Limb (tissue), 2 donors: Measurements from ENCODE around the gene KCNJ12.
"Not testable (repeated sequence)": the region's sequence is repeated elsewhere in the genome, so short reads cannot be mapped to it uniquely, and the experiment has no call there.

Experiments
- DNase-seq, 2 donors: peaks; one replicate each; pipeline ENCODE4 v3.0.0-alpha.2; 2016; ENCODE audit errors: extremely low spot score in 2 of 2

The KCNJ12 gene

DNA sequence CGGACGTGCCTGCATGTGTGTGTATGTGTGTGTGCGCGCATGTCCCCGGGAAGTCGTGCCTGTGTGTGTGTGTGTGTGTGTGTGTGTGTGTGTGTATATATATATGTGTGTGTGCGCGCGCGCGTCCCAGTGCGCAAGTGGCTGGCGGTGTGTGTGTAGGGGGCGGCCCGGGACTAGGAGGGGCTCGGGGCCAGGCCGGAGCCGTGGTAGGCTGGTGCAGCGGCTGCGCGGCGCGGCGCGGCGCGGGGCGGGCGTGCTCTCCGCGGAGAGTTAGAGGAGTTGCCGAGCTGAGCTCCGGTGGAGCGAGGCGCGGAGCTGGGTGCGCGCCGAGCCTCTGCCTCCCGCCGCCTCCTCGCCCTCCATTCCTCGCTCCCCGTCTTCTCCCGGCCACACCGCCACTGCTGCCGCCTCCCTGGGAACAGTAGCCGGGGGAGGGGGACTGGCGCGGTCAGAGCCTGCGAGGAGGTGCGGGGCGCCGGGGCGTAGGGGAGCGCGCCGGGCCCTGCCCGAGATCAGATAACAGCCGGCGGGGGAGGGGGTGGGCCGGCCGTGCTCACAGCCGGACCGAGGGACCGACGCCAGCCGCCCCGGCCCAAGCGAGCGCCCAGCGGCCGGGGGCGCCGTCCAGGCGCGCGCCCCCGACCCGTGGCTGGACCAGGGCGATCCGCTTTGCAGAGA, at the start of gene KCNJ12:
TSS of gene KCNJ12 (plus strand) at position 277 of the 678 bp plus-strand sequence. CDS start 38,986 bp downstream, outside the sequence.
- DNase-seq: peak; percentile 26 to 71

GRCh38 chr17:21327921-21328320, 48.2 kb upstream of the KCNJ12 start:
- DNase-seq: not testable (repeated sequence)

DNA sequence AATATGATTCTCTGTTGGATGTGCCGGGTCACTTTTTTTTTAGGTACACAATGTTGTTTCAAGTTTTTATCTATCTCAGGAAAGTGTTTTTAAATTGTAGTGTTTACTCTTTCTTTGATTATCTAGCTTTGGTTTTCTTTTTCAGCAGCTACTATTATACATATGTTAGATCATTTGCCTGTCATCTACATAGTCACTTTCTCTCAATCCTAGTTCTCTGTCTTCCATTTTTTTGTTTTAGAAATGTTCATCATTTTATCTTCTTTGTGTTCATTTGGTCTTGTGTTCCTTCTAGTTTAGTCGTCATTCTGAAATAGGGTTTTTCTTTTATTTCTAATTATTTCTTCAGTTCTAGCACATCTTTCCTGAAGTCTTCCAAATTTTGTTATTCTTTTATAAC, 47.4 kb upstream of the KCNJ12 start:
- DNase-seq: not testable (repeated sequence)

DNA sequence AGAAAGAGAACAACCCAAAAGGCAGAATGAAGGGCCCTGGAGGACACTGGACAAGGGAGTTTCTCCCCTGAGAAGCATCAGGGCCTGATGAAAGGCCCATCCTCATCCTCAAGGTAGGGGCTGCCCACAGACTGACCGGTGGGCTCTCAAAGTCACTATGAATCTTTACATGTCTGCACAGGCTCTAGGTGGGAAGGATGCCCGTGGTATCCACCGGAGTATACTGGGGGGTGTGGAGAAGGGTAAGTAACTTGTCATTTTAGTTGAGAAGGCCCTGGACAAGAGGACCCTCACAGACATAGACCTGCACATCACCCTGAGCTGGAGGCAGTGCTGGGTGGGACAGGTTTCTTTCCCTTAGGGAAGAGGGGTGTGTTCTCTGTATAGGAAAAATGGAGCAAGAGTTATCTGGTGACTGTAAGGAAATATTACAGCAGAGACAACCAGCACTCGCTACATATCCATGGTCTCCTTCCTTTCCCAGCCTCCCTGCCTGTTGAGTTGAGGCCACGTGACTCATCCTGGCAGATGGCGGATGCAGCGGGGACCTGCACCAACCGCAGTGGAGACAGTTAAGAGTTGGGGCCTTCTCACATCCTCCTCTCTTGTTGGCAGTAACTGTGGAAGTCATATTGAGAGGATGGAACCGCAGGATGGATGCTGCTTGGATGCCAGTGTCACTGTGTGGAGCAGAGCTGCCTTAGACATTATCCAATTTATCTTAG, 45.6 kb upstream of the KCNJ12 start:
- DNase-seq: no peak

DNA sequence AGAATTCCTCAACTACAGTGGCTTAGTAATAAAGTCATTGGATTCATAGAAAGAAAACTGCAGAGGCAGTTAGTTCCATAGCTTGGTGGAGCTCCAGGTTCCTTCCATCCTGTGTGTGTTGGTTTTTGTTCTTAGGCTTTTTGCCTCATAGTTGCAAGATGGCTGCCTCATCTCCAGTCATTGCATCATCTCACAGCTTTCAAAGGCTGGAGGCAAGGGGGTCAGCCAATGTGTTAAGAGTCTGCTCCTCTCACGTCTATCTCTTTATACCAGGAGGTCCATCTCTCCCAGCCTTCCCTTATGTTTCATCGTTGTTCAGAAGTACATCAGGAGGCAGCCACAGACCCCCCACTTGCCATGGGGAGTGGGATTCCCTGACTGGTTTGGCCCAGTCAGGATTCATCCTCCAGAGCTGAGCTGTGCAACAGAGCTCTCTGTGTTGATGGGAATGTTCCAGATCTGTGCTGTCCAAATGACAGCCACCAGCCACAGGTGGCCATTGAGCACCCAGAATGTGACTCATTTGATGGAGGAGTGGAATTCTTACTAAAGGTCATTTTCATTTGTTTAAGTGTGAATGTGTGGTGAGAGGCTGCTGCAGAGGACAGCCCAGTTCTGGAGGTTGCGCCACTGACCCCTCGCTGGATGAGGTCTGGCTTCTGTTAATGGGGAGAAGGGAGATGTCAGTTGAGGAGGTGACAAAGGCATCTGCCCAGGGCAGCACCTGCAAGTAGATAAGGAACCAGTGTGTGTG, 39.4 kb upstream of the KCNJ12 start:
- peak in 1 of 2 donors; percentile 6 for DNase-seq

DNA sequence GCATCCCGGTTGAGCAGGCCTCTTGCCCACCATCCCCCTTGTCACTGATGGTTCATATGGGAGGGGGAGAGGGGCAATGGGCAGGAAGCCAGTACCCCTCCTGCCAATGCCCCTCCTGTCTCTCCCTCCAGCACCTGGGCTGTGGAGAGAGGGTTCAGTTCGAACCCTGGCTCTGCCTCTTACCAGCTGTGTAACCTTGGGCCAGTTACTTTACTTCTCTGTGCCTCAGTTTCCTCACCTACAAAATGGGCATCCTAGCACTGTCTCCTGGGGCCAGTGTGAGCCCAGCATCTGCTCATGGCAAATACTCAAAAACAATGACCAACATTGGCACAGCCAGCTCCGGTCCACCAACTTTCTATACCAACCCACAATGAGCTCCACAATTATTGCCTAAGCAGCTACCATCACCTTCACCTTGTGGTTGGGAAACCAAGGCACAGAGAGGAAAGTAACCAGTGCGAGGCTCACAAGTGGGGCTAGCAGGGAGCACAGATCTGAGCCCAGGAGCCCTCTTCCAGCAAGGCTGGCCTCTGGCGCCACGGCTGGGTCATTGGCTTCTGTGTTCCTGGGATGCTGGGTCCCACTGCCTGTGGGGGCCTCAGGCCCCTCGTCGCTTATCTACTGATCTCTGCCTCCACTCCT, 38.1 kb upstream of the KCNJ12 start:
- DNase-seq: not testable (repeated sequence)

- peak in 1 of 2 donors; percentile 24 for DNase-seq
Observed at GRCh38 chr17:21339011-21339410, 37.1 kb upstream of the KCNJ12 start.

GRCh38 chr17:21339571-21339970, 36.6 kb upstream of the KCNJ12 start:
- DNase-seq: not testable (repeated sequence)

GRCh38 chr17:21340407-21340806, 35.8 kb upstream of the KCNJ12 start:
- DNase-seq: not testable (repeated sequence)

DNA sequence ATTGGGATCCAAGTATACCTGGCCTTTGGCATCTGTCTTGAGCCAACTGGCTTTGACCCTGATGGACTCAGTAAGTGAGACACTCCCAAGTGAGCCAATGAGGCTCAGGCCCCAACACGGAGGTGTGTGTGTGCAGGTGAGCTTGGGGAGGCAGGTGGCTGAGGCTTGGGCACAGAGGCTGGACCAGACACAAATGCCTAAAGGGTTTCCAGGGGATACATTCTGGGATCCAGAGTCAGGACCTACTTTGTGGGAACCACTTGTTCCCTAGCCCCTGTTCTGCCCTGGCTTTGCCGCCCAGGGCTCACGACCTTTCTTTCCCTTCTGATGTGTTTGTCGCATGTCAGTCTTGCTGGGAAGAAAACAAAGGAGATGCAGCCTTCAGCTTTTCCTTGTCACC, 34.9 kb upstream of the KCNJ12 start:
- not testable (repeated sequence) for DNase-seq

DNA sequence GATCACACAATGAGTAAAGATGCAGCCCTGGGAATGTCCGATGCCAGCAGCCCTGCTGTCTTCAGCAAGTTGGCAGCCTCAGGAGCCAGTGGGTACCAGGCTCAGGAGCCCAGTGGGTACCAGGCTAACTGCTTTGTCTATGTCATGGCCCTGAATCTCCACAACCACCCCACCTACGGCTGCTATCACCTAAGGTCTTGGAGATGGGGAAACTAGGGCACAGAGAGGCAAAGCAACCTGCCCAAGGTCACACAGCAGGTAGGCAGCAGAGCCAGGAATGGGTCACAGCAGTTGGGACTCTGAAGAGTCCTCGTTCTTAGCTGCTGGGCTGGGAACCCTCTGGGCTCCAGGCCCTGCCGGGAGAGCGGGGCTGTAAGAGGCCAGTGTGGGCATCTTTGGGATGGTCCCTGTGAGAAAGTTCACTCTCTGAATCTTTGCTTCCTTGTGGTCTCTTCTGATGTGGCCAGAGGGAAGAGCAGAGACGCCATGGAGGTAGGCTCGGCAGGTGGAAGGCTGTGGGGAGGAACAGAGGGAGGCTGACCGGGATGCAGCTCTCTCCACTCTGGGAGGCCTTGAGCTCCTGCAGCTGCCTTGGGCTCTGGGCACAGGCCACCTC, 34.1 kb upstream of the KCNJ12 start:
- DNase-seq: not testable (repeated sequence)

GRCh38 chr17:21343061-21343949, 32.9 kb upstream of the KCNJ12 start:
- DNase-seq: peak in 1 of 2 donors; percentile 21

GRCh38 chr17:21344801-21345200, 31.4 kb upstream of the KCNJ12 start:
- DNase-seq: peak in 1 of 2 donors; percentile 3

DNA sequence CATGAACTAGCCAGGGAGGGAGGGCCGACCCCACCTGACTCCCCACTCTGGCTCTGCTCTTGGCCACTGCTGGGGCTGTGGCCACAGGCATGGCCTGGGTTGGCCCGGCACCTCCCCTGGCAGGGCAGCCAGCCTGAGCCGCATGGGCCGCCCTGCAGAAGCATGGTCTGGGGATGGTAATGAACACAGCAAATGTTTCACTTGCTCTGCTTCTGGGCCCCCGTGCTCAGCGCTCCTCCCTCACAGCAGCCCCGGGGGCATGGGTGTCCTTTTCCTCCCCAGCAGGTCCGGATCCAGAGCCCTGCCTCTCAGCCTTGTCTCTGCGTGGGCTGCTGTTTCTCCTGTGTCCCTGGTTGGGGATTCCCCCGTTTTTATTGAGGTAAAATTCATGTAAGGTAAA, 30.9 kb upstream of the KCNJ12 start:
- DNase-seq: peak in 1 of 2 donors; percentile 31

DNA sequence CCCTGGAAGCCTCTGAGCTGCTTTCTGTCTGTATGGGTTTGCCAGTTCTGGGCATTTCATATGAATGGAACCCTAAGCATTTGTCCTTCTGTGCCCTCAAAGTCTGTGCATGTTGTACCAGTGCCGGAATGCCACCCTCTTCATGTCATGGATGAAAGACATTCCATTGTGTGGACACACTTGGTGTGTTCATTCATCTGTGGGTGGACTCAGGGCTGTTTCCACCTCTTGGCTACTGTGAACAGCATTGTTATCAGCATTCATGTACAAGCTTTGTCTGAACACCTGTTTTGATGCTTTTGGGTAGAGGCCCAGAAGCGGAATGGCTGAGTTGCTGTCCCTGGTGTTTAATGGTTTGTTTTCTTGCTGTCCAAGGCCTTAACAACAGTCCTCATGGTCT, 30.1 kb upstream of the KCNJ12 start:
- DNase-seq: not testable (repeated sequence)

GRCh38 chr17:21346651-21347250, 29.4 kb upstream of the KCNJ12 start:
- DNase-seq: peak in 1 of 2 donors; percentile 23

DNA sequence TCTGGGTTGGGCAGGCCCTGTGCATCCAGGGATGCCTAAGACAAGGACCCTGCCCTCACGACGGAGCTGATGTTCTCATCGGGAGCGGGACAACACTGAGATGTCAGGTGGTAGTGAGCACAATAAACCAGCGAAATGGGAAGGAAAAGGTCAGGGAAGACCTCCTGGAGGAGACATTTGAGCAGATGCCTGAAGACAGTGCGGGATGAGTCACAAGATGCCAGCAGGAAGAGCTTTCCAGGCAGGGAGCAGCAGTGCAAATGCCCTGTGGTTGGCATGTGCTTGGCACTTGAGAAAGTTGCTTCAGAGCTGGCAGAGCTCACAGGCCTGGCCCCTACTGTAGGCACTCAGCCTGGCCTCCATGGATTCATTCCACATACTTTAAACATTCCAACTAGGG, 28.5 kb upstream of the KCNJ12 start:
- not testable (repeated sequence) for DNase-seq

DNA sequence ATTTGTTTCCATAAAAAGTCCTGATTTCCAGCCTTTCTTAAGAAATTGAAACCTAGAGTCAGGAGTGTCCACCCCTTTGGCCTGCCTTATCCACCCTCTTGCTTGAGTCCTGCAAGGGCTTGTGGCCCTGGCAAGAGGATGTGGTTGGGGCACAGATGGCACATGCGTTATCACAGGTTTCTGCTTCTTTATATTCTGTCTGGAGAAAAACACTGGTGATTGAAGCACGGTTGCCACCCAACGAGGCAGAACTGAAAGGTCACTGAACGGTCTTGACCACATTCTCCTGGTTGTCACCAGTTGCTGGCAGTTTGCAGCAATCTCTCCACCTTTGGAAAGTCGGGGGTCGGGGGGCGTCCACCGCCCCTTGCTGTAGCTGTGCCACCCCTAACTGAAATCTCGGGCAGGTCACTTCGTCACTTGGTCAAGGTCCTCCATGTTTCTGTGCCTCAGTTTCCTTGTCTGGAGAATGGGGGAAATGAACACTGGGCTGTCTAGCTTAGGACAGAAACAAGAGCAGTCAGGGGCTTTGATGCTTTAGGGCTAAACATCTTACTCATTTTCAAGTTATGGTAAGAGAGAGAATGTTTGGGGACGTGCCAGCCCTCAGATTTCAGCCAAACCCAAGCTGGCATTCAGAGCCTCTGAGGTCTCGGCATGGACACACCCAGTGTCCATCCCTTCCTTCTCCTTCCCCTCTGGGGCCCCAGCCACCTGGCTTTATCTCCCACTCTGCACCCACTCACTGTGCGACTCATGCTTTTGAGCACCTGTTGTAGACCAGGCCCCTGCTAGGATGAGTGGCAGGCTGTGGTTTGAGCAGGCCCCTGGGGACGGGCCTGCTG, 27.9 kb upstream of the KCNJ12 start:
- not testable (repeated sequence) for DNase-seq

GRCh38 chr17:21348926-21349261, 27.3 kb upstream of the KCNJ12 start:
- not testable (repeated sequence) for DNase-seq
